Activated T-helper 2 cell treated with anti-CD3 and anti-CD28 coated beads, Interferon-gamma antibody, Interleukin-2, Interleukin-4, amounts not matched to agents 10 μg/mL and 5 μg/mL and 100 μg/mL, durations not matched to agents 14 hours and 24 hours and 36 hours (primary cell): ENCODE data around the gene ABCB11. TPM values are rescaled to one million over a fixed set of nuclear protein-coding genes. Genes with fewer than 3 reads are reported as not detected.
"Not testable (repeated sequence)": the region's sequence is repeated elsewhere in the genome, so short reads cannot be mapped to it uniquely, and the experiment has no call there.

Experiments
- DNase-seq: peaks from one replicate; pipeline ENCODE4 v3.0.0; 2021; ENCODE audit warnings: low spot score
- H3K27ac Mint-ChIP-seq: one replicate; pipeline ENCODE4 v1.8.0; 2021; ENCODE audit warnings: mixed read lengths
- H3K27me3 Mint-ChIP-seq: one replicate; pipeline ENCODE4 v1.8.0; 2021; ENCODE audit warnings: low read depth, mixed read lengths
- H3K36me3 Mint-ChIP-seq: one replicate; pipeline ENCODE4 v1.8.0; 2021; ENCODE audit warnings: low read depth, mixed read lengths
- H3K4me1 Mint-ChIP-seq: one replicate; pipeline ENCODE4 v1.8.0; 2021; ENCODE audit warnings: low read depth, mixed read lengths
- H3K4me3 Mint-ChIP-seq: one replicate; pipeline ENCODE4 v1.8.0; 2021; ENCODE audit warnings: low read depth, mild to moderate bottlenecking, moderate library complexity, mixed read lengths
- H3K9me3 Mint-ChIP-seq: one replicate; pipeline ENCODE4 v1.8.0; 2021; ENCODE audit warnings: mixed read lengths
- intact Hi-C: fragments of 100-400 bp; cut with micrococcal nuclease; formaldehyde crosslinking; loops from one replicate; pipeline ENCODE4 v1.15.1; 2023
- total RNA-seq: library from RNA; stranded (reverse); gene quantifications from 2 replicates; pipeline ENCODE4 v1.2.3, GENCODE V29; 2022

The ABCB11 gene
- total RNA-seq, 1 donor from 2014 or later, result 0.02 TPM

GRCh38 chr2:169065422-169065821 lies 34.3 kb upstream of the ABCB11 start:
- Mint-ChIP-seq H3K4me3 (no peak overlapping the region), H3K4me1 (peaks cover 19% of the 10 kb centered on the region), H3K36me3 (no peaks in the 10 kb centered on the region), H3K9me3 (no peaks in the 10 kb centered on the region), H3K27ac (no peak overlapping the region), H3K27me3 (no peaks in the 10 kb centered on the region)
- no peak for DNase-seq
- intact Hi-C loops, result no loop called here

GRCh38 chr2:169064199-169064598 lies 33.1 kb upstream of the ABCB11 start:
- H3K4me3 Mint-ChIP-seq, DNase-seq, H3K4me1 Mint-ChIP-seq, intact Hi-C loops, H3K36me3 Mint-ChIP-seq, H3K27ac Mint-ChIP-seq, H3K27me3 Mint-ChIP-seq, H3K9me3 Mint-ChIP-seq: not testable (repeated sequence)

- peaks cover 41% of the 10 kb centered on the region for H3K9me3 Mint-ChIP-seq
- H3K36me3 Mint-ChIP-seq, DNase-seq, intact Hi-C loops, H3K27me3 Mint-ChIP-seq, H3K4me1 Mint-ChIP-seq, H3K4me3 Mint-ChIP-seq, H3K27ac Mint-ChIP-seq: not testable (repeated sequence)
Observed at GRCh38 chr2:169054575-169054974, 23.5 kb upstream of the ABCB11 start.

- peaks cover 5% of the 10 kb centered on the region for H3K36me3 Mint-ChIP-seq
- intact Hi-C loops, result no loop called here
- H3K4me1 Mint-ChIP-seq, result no peaks in the 10 kb centered on the region
- H3K4me3 Mint-ChIP-seq, result no peak overlapping the region
- H3K27me3 Mint-ChIP-seq, result peaks cover 3% of the 10 kb centered on the region
- no peak for DNase-seq
- H3K27ac Mint-ChIP-seq, result no peak overlapping the region
- H3K9me3 Mint-ChIP-seq, result peaks cover 14% of the 10 kb centered on the region
Observed at GRCh38 chr2:169050476-169051240, 19.5 kb upstream of the ABCB11 start.

- no peak overlapping the region for H3K4me3 Mint-ChIP-seq
- DNase-seq, result no peak
- H3K27me3 Mint-ChIP-seq, result peaks cover 3% of the 10 kb centered on the region
- no peak overlapping the region for H3K27ac Mint-ChIP-seq
- intact Hi-C loops, result no loop called here
- H3K9me3 Mint-ChIP-seq, result peaks cover 11% of the 10 kb centered on the region
- no peaks in the 10 kb centered on the region for H3K4me1 Mint-ChIP-seq
- H3K36me3 Mint-ChIP-seq, result no peaks in the 10 kb centered on the region
Observed at GRCh38 chr2:169049142-169049541, 18.0 kb upstream of the ABCB11 start.

GRCh38 chr2:169047256-169048250 lies 16.4 kb upstream of the ABCB11 start:
- Mint-ChIP-seq H3K4me1 (no peaks in the 10 kb centered on the region), H3K27ac (no peak overlapping the region), H3K9me3 (peaks cover 25% of the 10 kb centered on the region), H3K27me3 (peaks cover 3% of the 10 kb centered on the region), H3K4me3 (no peak overlapping the region), H3K36me3 (peaks cover 3% of the 10 kb centered on the region)
- no peak for DNase-seq
- intact Hi-C loops, result no loop called here

- intact Hi-C loops, result no loop called here
- Mint-ChIP-seq H3K36me3 (peaks cover 12% of the 10 kb centered on the region), H3K9me3 (peaks cover 34% of the 10 kb centered on the region), H3K27ac (no peak overlapping the region), H3K27me3 (peaks cover 3% of the 10 kb centered on the region), H3K4me1 (peaks cover 4% of the 10 kb centered on the region), H3K4me3 (no peak overlapping the region)
- DNase-seq, result no peak
Observed at GRCh38 chr2:169046440-169047151, 15.5 kb upstream of the ABCB11 start.

GRCh38 chr2:169042856-169043255 lies 11.7 kb upstream of the ABCB11 start:
- peaks cover 19% of the 10 kb centered on the region for H3K4me1 Mint-ChIP-seq
- peaks cover 13% of the 10 kb centered on the region for H3K36me3 Mint-ChIP-seq
- H3K27ac Mint-ChIP-seq, result no peak overlapping the region
- no peak overlapping the region for H3K4me3 Mint-ChIP-seq
- peaks cover 36% of the 10 kb centered on the region for H3K9me3 Mint-ChIP-seq
- DNase-seq, result no peak
- H3K27me3 Mint-ChIP-seq, result peaks cover under 1% of the 10 kb centered on the region
- intact Hi-C loops, result no loop called here

GRCh38 chr2:169041594-169041993 lies 10.5 kb upstream of the ABCB11 start:
- H3K4me1 Mint-ChIP-seq, result peaks cover 22% of the 10 kb centered on the region
- peaks cover 13% of the 10 kb centered on the region for H3K36me3 Mint-ChIP-seq
- H3K4me3 Mint-ChIP-seq, result no peak overlapping the region
- peaks cover 36% of the 10 kb centered on the region for H3K9me3 Mint-ChIP-seq
- H3K27ac Mint-ChIP-seq, result no peak overlapping the region
- DNase-seq, result no peak
- intact Hi-C loops, result no loop called here
- no peaks in the 10 kb centered on the region for H3K27me3 Mint-ChIP-seq

GRCh38 chr2:169039702-169040101 lies 8.6 kb upstream of the ABCB11 start:
- intact Hi-C loops, result loop anchor here (5.0 kb wide), 1 partner anchor 33 kb away; no protein-coding TSS in a partner anchor
- Mint-ChIP-seq H3K4me1 (peaks cover 22% of the 10 kb centered on the region), H3K27ac (no peak overlapping the region), H3K9me3 (peaks cover 31% of the 10 kb centered on the region), H3K27me3 (no peaks in the 10 kb centered on the region), H3K4me3 (no peak overlapping the region), H3K36me3 (peaks cover 13% of the 10 kb centered on the region)
- DNase-seq, result no peak

GRCh38 chr2:169038338-169038757 lies 7.2 kb upstream of the ABCB11 start:
- H3K27me3 Mint-ChIP-seq, result no peaks in the 10 kb centered on the region
- no peak for DNase-seq
- no peak overlapping the region for H3K4me3 Mint-ChIP-seq
- H3K4me1 Mint-ChIP-seq, result peaks cover 24% of the 10 kb centered on the region
- no peak overlapping the region for H3K27ac Mint-ChIP-seq
- H3K36me3 Mint-ChIP-seq, result peaks cover 13% of the 10 kb centered on the region
- intact Hi-C loops, result loop anchor here (5.0 kb wide), 1 partner anchor 34 kb away; no protein-coding TSS in a partner anchor
- peaks cover 19% of the 10 kb centered on the region for H3K9me3 Mint-ChIP-seq

GRCh38 chr2:169036736-169037440 lies 5.8 kb upstream of the ABCB11 start:
- peaks cover 23% of the 10 kb centered on the region for H3K4me1 Mint-ChIP-seq
- intact Hi-C loops, result loop anchor here (5.0 kb wide), 1 partner anchor 35 kb away; no protein-coding TSS in a partner anchor
- peaks cover 4% of the 10 kb centered on the region for H3K36me3 Mint-ChIP-seq
- peaks cover 5% of the 10 kb centered on the region for H3K9me3 Mint-ChIP-seq
- no peak for DNase-seq
- no peak overlapping the region for H3K4me3 Mint-ChIP-seq
- no peak overlapping the region for H3K27ac Mint-ChIP-seq
- H3K27me3 Mint-ChIP-seq, result no peaks in the 10 kb centered on the region
